Activated CD4-positive, alpha-beta T cell treated with anti-CD3 and anti-CD28 coated beads for 48 hours (primary cell): ENCODE data around the gene EIPR1.

Source experiments
- DNase-seq: peaks from one replicate; pipeline ENCODE4 v3.0.0-alpha.2; 2020

EIPR1 gene

GRCh38 chr2:3321825-3322224, 55.8 kb downstream of the EIPR1 start:
- no peak for DNase-seq

- no peak for DNase-seq
Observed at GRCh38 chr2:3320910-3321605, 56.6 kb downstream of the EIPR1 start.

- no peak for DNase-seq
Observed at GRCh38 chr2:3319745-3320566, 57.7 kb downstream of the EIPR1 start.

- no peak for DNase-seq
Observed at GRCh38 chr2:3319134-3319533, 58.5 kb downstream of the EIPR1 start.

- DNase-seq, result no peak
Observed at GRCh38 chr2:3317871-3318590, 59.6 kb downstream of the EIPR1 start.

- no peak for DNase-seq
Observed at GRCh38 chr2:3317277-3317685, 60.3 kb downstream of the EIPR1 start.

GRCh38 chr2:3316456-3317276, 61.0 kb downstream of the EIPR1 start:
- DNase-seq, result no peak

- DNase-seq, result no peak
Observed at GRCh38 chr2:3314626-3315025, 63.0 kb downstream of the EIPR1 start.

GRCh38 chr2:3313781-3314375, 63.7 kb downstream of the EIPR1 start:
- no peak for DNase-seq

- DNase-seq, result no peak
Observed at GRCh38 chr2:3312576-3313345, 64.9 kb downstream of the EIPR1 start.

GRCh38 chr2:3311601-3312000, 66.0 kb downstream of the EIPR1 start:
- no peak for DNase-seq

- no peak for DNase-seq
Observed at GRCh38 chr2:3309496-3310355, 67.9 kb downstream of the EIPR1 start.

GRCh38 chr2:3307901-3308300, 69.7 kb downstream of the EIPR1 start:
- no peak for DNase-seq

GRCh38 chr2:3307236-3307635, 70.4 kb downstream of the EIPR1 start:
- DNase-seq, result no peak

- DNase-seq, result no peak
Observed at GRCh38 chr2:3305952-3306351, 71.7 kb downstream of the EIPR1 start.

GRCh38 chr2:3305431-3305830, 72.2 kb downstream of the EIPR1 start:
- DNase-seq, result no peak

- peak; percentile 87 for DNase-seq
Observed at GRCh38 chr2:3303583-3304406, 73.8 kb downstream of the EIPR1 start.

- no peak for DNase-seq
Observed at GRCh38 chr2:3302751-3303582, 74.7 kb downstream of the EIPR1 start.

- no peak for DNase-seq
Observed at GRCh38 chr2:3302421-3302750, 75.2 kb downstream of the EIPR1 start.
